ENCODE measurements around the gene NCBP3. TPM values are rescaled to one million over a fixed set of nuclear protein-coding genes. Genes with fewer than 3 reads are reported as not detected.
A peak's percentile ranks its signal among the peaks of the same experiment; 100 is the strongest.

Gene NCBP3
- total RNA-seq, 1 donor: 21.4 TPM

GRCh38 chr17:3800362-3801271, 45.4 kb downstream of the NCBP3 start, which contains the start of gene ITGAE:
TSS of gene ITGAE (minus strand) at chr17:3801188. CDS start at chr17:3801144, 44 bp downstream.
- Histone ChIP-seq H3K36me3 (ENCODE audit: insufficient read depth, low read length) (no peaks in the 10 kb centered on the region), H3K4me2 (ENCODE audit: insufficient read depth, low read length) (peak within 1 kb of the TSS; percentile 55), H3K27me3 (ENCODE audit: insufficient read depth, low read length) (no peaks in the 10 kb centered on the region), H3K79me2 (ENCODE audit: insufficient read depth, low read length) (no peaks in the 10 kb centered on the region), H3K9me3 (ENCODE audit: low read depth, low read length) (no peaks in the 10 kb centered on the region), H2AFZ (ENCODE audit: low read length) (no peak within 1 kb of the TSS), H3K4me3 (ENCODE audit: insufficient read depth, low read length) (no peak within 1 kb of the TSS), H3K4me1 (ENCODE audit: insufficient read depth, low read length) (peaks cover 58% of the 10 kb centered on the region), H4K20me1 (ENCODE audit: insufficient read depth, low read length) (no peaks in the 10 kb centered on the region), H3K27ac (ENCODE audit: low read depth, low read length) (peak within 1 kb of the TSS; percentile 99)
- DNase-seq (ENCODE audit: insufficient read length, low spot score, missing footprints): no peak
- TF ChIP-seq CTCF (IDR thresholded peaks at IDR 0.05; ENCODE audit: extremely low read depth, low read depth, low read length): no peak

GRCh38 chr17:3799181-3799945, 46.7 kb downstream of the NCBP3 start:
- H3K4me1 ChIP-seq (ENCODE audit: insufficient read depth, low read length): peaks cover 58% of the 10 kb centered on the region
- no peak for DNase-seq (ENCODE audit: insufficient read length, low spot score, missing footprints)
- H3K4me3 ChIP-seq (ENCODE audit: insufficient read depth, low read length): no peak overlapping the region
- H3K79me2 ChIP-seq (ENCODE audit: insufficient read depth, low read length): no peaks in the 10 kb centered on the region
- TF ChIP-seq CTCF (IDR thresholded peaks at IDR 0.05; ENCODE audit: extremely low read depth, low read depth, low read length): no peak
- no peaks in the 10 kb centered on the region for H3K27me3 ChIP-seq (ENCODE audit: insufficient read depth, low read length)
- H3K9me3 ChIP-seq (ENCODE audit: low read depth, low read length): no peaks in the 10 kb centered on the region
- H3K27ac ChIP-seq (ENCODE audit: low read depth, low read length): no peak overlapping the region
- no peaks in the 10 kb centered on the region for H3K36me3 ChIP-seq (ENCODE audit: insufficient read depth, low read length)
- no peak overlapping the region for H3K4me2 ChIP-seq (ENCODE audit: insufficient read depth, low read length)
- H4K20me1 ChIP-seq (ENCODE audit: insufficient read depth, low read length): no peaks in the 10 kb centered on the region
- no peak overlapping the region for H2AFZ ChIP-seq (ENCODE audit: low read length)

- H3K9me3 ChIP-seq (ENCODE audit: low read depth, low read length): no peaks in the 10 kb centered on the region
- no peaks in the 10 kb centered on the region for H4K20me1 ChIP-seq (ENCODE audit: insufficient read depth, low read length)
- no peak overlapping the region for H3K4me3 ChIP-seq (ENCODE audit: insufficient read depth, low read length)
- no peak overlapping the region for H3K27ac ChIP-seq (ENCODE audit: low read depth, low read length)
- H3K36me3 ChIP-seq (ENCODE audit: insufficient read depth, low read length): no peaks in the 10 kb centered on the region
- DNase-seq (ENCODE audit: insufficient read length, low spot score, missing footprints): peak; percentile 84
- TF ChIP-seq CTCF (IDR thresholded peaks at IDR 0.05; ENCODE audit: extremely low read depth, low read depth, low read length): no peak
- peaks cover 52% of the 10 kb centered on the region for H3K4me1 ChIP-seq (ENCODE audit: insufficient read depth, low read length)
- no peaks in the 10 kb centered on the region for H3K79me2 ChIP-seq (ENCODE audit: insufficient read depth, low read length)
- no peak overlapping the region for H2AFZ ChIP-seq (ENCODE audit: low read length)
- H3K4me2 ChIP-seq (ENCODE audit: insufficient read depth, low read length): no peak overlapping the region
- no peaks in the 10 kb centered on the region for H3K27me3 ChIP-seq (ENCODE audit: insufficient read depth, low read length)
Measured at GRCh38 chr17:3798273-3799180, 47.5 kb downstream of the NCBP3 start.

All from osteoblast (primary cell).